ENCODE data around the gene KDM5B. TPM values are rescaled to one million over a fixed set of nuclear protein-coding genes. Genes with fewer than 3 reads are reported as not detected.

The KDM5B gene
- total RNA-seq, 2 experiments from 2014 or later = not detected

DNA sequence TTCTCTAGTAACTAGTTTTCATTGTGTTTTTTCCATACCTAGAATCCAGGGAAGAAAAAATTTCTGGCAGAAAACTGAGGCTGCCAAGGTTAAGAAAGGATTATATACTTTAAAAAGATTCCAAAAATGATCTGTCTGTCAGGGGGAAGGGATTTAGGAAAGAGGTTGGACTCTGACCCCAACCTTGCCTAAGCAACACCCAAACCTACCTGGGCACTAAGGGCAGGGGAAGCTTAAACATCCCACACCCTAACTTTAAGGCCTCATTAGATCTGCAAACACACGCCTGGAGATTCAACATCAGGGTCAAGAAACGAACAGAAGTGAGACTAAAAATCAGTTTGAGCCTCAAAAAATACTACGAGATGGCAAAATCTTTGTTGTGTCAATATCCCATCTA, 19.4 kb downstream of the KDM5B start:
- intact Hi-C loops (cut with micrococcal nuclease; ENCODE audit: unreplicated experiment) = no loop called here
- Histone ChIP-seq H3K79me2 (ENCODE audit: insufficient read depth, low read depth, low read length) (no peaks in the 10 kb centered on the region), H3K4me2 (ENCODE audit: low read length) (no peak overlapping the region), H3K9me2 (ENCODE audit: insufficient read depth, low read length) (peaks cover 6% of the 10 kb centered on the region; the same call in 1 of the 2 replicates), H3K4me3 (ENCODE audit: low read depth, low read length, poor library complexity, severe bottlenecking) (no peak overlapping the region), H3K9me3 (ENCODE audit: low read length) (no peaks in the 10 kb centered on the region), H3K36me3 (ENCODE audit: insufficient read depth, low read length) (no peaks in the 10 kb centered on the region), H3K27ac (ENCODE audit: low read depth, low read length, poor library complexity, severe bottlenecking) (no peak overlapping the region), H3K4me1 (ENCODE audit: insufficient read depth, low read length, poor library complexity, severe bottlenecking) (no peaks in the 10 kb centered on the region), H4K20me1 (ENCODE audit: insufficient read depth, low read length) (no peaks in the 10 kb centered on the region), H2AFZ (ENCODE audit: low read length) (no peak overlapping the region)
- POLR2A ChIA-PET = no interaction called here
- CTCF ChIA-PET (ENCODE audit: unreplicated experiment) = no interaction called here
- BruUV-seq (replicated peaks) = no TSS peak
- DNase-seq (ENCODE audit: low spot score) = no peak
- no peak for TF ChIP-seq EZH2phosphoT487 (IDR thresholded peaks at IDR 0.05; ENCODE audit: borderline replicate concordance, low read depth, low read length)
- no peak for TF ChIP-seq CTCF (conservative IDR thresholded peaks at IDR 0.05; ENCODE audit: low read length)

DNA sequence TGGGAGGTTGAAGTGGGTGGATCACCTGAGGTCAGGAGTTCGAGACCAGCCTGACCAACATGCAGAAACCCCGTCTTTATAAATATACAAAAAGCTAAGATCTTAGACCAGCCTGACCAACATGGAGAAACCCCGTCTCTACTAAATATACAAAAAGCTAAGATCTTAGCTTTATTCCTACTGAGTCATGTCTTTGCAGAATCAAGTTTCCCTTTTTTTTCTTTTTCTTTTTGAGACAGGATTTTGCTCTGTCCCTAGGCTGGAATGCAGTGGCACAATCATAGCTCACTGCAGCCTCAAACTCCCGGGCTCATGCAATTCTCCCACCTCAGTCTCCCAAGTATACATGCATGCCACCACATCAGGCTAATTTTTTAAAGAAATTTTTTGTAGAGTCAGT, 21.4 kb downstream of the KDM5B start:
- Histone ChIP-seq H4K20me1 (ENCODE audit: insufficient read depth, low read length) (no peaks in the 10 kb centered on the region), H3K79me2 (ENCODE audit: insufficient read depth, low read depth, low read length) (no peaks in the 10 kb centered on the region)
- POLR2A ChIA-PET = no interaction called here

More for the DNA sequence above, 21.4 kb downstream of the KDM5B start:
- Histone ChIP-seq H3K36me3 (ENCODE audit: insufficient read depth, low read length) (no peaks in the 10 kb centered on the region), H3K4me2 (ENCODE audit: low read length) (no peak overlapping the region), H3K4me3 (ENCODE audit: low read depth, low read length, poor library complexity, severe bottlenecking) (no peak overlapping the region), H3K27ac (ENCODE audit: low read depth, low read length, poor library complexity, severe bottlenecking) (no peak overlapping the region), H2AFZ (ENCODE audit: low read length) (no peak overlapping the region), H3K9me2 (ENCODE audit: insufficient read depth, low read length) (peaks cover 6% of the 10 kb centered on the region; the same call in 1 of the 2 replicates), H3K4me1 (ENCODE audit: insufficient read depth, low read length, poor library complexity, severe bottlenecking) (no peaks in the 10 kb centered on the region), H3K9me3 (ENCODE audit: low read length) (no peaks in the 10 kb centered on the region)
- DNase-seq (ENCODE audit: low spot score) = no peak
- intact Hi-C loops (cut with micrococcal nuclease; ENCODE audit: unreplicated experiment) = no loop called here
- TF ChIP-seq EZH2phosphoT487 (IDR thresholded peaks at IDR 0.05; ENCODE audit: borderline replicate concordance, low read depth, low read length) = no peak
- TF ChIP-seq CTCF (conservative IDR thresholded peaks at IDR 0.05; ENCODE audit: low read length) = no peak
- BruUV-seq (replicated peaks) = no TSS peak
- CTCF ChIA-PET (ENCODE audit: unreplicated experiment) = no interaction called here
